ENCODE measurements around the gene ARID1B. TPM values are rescaled to one million over a fixed set of nuclear protein-coding genes. Genes with fewer than 3 reads are reported as not detected.

The ARID1B gene
- total RNA-seq, 1 experiment from 2014 or later, result 35.6 TPM

GRCh38 chr6:157101166-157101565 lies 324.0 kb downstream of the ARID1B start:
- H3K36me3 ChIP-seq (ENCODE audit: control insufficient read depth in 1 of 2, insufficient read depth in 2 of 2, low read length in 2 of 2), result no peaks in the 10 kb centered on the region
- no peak overlapping the region for H3K9ac ChIP-seq (ENCODE audit: low read length)
- no peaks in the 10 kb centered on the region for H4K20me1 ChIP-seq (ENCODE audit: insufficient read depth)
- no peak overlapping the region for H3K4me3 ChIP-seq (replicated peaks in 1 of 2; ENCODE audit: low read depth in 1 of 2, low read length in 2 of 2)
- H3K4me1 ChIP-seq (ENCODE audit: control insufficient read depth in 1 of 2, insufficient read depth in 2 of 2, low read length in 2 of 2), result peaks cover 0 to 3% of the 10 kb centered on the region in 2 experiments; a peak in 2 of 4 replicates
- TF ChIP-seq JUND (IDR thresholded peaks at IDR 0.05) (no peak), REST (IDR thresholded peaks at IDR 0.05; ENCODE audit: low read depth) (no peak)
- intact Hi-C loops (cut with micrococcal nuclease), result no loop called here
- H3K27me3 ChIP-seq (ENCODE audit: insufficient read depth, low read length), result no peaks in the 10 kb centered on the region
- no peak overlapping the region for H3K4me2 ChIP-seq (ENCODE audit: low read length)
- H3K79me2 ChIP-seq (ENCODE audit: insufficient read depth, low read length), result no peaks in the 10 kb centered on the region
- ChIA-PET CTCF (no interaction called here), POLR2A (no interaction called here), RAD21 (ENCODE audit: low non-redundant PET in 1 of 2, low total read pairs in 2 of 2, uncharacterized antibody in 2 of 2, unreplicated experiment in 2 of 2) (no interaction called here)
- no peak overlapping the region for H3K27ac ChIP-seq (ENCODE audit: low read depth, low read length)
- no peaks in the 10 kb centered on the region for H3K9me2 ChIP-seq (ENCODE audit: insufficient read depth)
- H3K9me3 ChIP-seq (ENCODE audit: control insufficient read depth in 1 of 2, insufficient read depth in 1 of 2, low read depth in 1 of 2, low read length in 2 of 2), result no peaks in the 10 kb centered on the region
- DNase-seq (ENCODE audit: low read depth, low spot score) (no peak), ATAC-seq (no peak)
- BruUV-seq (replicated peaks), result no TSS peak
- no peak overlapping the region for H2AFZ ChIP-seq (ENCODE audit: low read depth, low read length, poor library complexity, severe bottlenecking)

DNA sequence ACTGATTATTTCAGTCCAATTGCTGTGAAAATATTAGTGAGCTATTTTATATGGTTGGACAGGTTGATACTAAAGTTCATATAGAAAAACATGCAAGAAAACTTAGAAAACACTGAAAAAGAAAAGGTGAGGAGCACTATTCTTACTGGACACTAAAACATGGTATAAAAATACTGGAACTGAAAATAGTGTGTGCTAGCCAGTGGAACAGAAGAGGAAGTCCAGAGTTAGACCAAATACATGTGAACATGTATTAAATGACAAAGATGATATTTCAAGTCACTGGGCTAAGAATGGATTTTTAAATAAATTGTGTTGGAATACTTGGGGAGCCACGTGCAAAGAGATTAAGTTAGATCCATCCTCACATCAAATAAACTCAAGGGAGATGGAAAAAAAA lies 327.6 kb downstream of the ARID1B start:
- no peaks in the 10 kb centered on the region for H3K9me2 ChIP-seq (ENCODE audit: insufficient read depth)
- H3K9ac ChIP-seq (ENCODE audit: low read length), result no peak overlapping the region
- H3K79me2 ChIP-seq (ENCODE audit: insufficient read depth, low read length), result no peaks in the 10 kb centered on the region
- no peaks in the 10 kb centered on the region for H4K20me1 ChIP-seq (ENCODE audit: insufficient read depth)
- H3K4me2 ChIP-seq (ENCODE audit: low read length), result no peak overlapping the region
- no peaks in the 10 kb centered on the region for H3K9me3 ChIP-seq (ENCODE audit: control insufficient read depth in 1 of 2, insufficient read depth in 1 of 2, low read depth in 1 of 2, low read length in 2 of 2)
- ATAC-seq, result no peak
- H2AFZ ChIP-seq (ENCODE audit: low read depth, low read length, poor library complexity, severe bottlenecking), result no peak overlapping the region
- DNase-seq (ENCODE audit: low read depth, low spot score), result no peak
- POLR2A ChIA-PET, result no interaction called here
- H3K4me1 ChIP-seq (ENCODE audit: control insufficient read depth in 1 of 2, insufficient read depth in 2 of 2, low read length in 2 of 2), result peaks cover 0 to 19% of the 10 kb centered on the region in 2 experiments; a peak in 2 of 4 replicates
- no peaks in the 10 kb centered on the region for H3K36me3 ChIP-seq (ENCODE audit: control insufficient read depth in 1 of 2, insufficient read depth in 2 of 2, low read length in 2 of 2)
- no peaks in the 10 kb centered on the region for H3K27me3 ChIP-seq (ENCODE audit: insufficient read depth, low read length)
- intact Hi-C loops (cut with micrococcal nuclease), result no loop called here
- H3K27ac ChIP-seq (ENCODE audit: low read depth, low read length), result no peak overlapping the region
- no peak overlapping the region for H3K4me3 ChIP-seq (replicated peaks in 1 of 2; ENCODE audit: low read depth in 1 of 2, low read length in 2 of 2)
- RAD21 ChIA-PET (ENCODE audit: low non-redundant PET in 1 of 2, low total read pairs in 2 of 2, uncharacterized antibody in 2 of 2, unreplicated experiment in 2 of 2), result no interaction called here
- CTCF ChIA-PET, result no interaction called here
- TF ChIP-seq SRF (IDR thresholded peaks at IDR 0.05; ENCODE audit: low read depth) (no peak), EGR1 (IDR thresholded peaks at IDR 0.05; ENCODE audit: low read depth) (no peak), FOSL1 (IDR thresholded peaks at IDR 0.05; ENCODE audit: low read depth) (no peak), CBX3 (IDR thresholded peaks at IDR 0.05; ENCODE audit: low read depth) (no peak)
- TF ChIP-seq, protein P1, sequence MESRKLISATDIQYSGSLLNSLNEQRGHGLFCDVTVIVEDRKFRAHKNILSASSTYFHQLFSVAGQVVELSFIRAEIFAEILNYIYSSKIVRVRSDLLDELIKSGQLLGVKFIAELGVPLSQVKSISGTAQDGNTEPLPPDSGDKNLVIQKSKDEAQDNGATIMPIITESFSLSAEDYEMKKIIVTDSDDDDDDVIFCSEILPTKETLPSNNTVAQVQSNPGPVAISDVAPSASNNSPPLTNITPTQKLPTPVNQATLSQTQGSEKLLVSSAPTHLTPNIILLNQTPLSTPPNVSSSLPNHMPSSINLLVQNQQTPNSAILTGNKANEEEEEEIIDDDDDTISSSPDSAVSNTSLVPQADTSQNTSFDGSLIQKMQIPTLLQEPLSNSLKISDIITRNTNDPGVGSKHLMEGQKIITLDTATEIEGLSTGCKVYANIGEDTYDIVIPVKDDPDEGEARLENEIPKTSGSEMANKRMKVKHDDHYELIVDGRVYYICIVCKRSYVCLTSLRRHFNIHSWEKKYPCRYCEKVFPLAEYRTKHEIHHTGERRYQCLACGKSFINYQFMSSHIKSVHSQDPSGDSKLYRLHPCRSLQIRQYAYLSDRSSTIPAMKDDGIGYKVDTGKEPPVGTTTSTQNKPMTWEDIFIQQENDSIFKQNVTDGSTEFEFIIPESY (IDR thresholded peaks at IDR 0.05; ENCODE audit: extremely low read depth, insufficient replicate concordance, low read length), result no peak
- TF ChIP-seq, protein P2, sequence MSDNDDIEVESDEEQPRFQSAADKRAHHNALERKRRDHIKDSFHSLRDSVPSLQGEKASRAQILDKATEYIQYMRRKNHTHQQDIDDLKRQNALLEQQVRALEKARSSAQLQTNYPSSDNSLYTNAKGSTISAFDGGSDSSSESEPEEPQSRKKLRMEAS (IDR thresholded peaks at IDR 0.05), result no peak
- BruUV-seq (replicated peaks), result no TSS peak
